ENCODE measurements around the gene TMEM248.

Gene TMEM248

GRCh38 chr7:66937940-66938339 is 16.9 kb downstream of the TMEM248 start:
- no peak overlapping the region for H3K27ac ChIP-seq
- TF ChIP-seq, protein P1, sequence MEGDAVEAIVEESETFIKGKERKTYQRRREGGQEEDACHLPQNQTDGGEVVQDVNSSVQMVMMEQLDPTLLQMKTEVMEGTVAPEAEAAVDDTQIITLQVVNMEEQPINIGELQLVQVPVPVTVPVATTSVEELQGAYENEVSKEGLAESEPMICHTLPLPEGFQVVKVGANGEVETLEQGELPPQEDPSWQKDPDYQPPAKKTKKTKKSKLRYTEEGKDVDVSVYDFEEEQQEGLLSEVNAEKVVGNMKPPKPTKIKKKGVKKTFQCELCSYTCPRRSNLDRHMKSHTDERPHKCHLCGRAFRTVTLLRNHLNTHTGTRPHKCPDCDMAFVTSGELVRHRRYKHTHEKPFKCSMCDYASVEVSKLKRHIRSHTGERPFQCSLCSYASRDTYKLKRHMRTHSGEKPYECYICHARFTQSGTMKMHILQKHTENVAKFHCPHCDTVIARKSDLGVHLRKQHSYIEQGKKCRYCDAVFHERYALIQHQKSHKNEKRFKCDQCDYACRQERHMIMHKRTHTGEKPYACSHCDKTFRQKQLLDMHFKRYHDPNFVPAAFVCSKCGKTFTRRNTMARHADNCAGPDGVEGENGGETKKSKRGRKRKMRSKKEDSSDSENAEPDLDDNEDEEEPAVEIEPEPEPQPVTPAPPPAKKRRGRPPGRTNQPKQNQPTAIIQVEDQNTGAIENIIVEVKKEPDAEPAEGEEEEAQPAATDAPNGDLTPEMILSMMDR (conservative IDR thresholded peaks at IDR 0.05) = no peak
- no peak for TF ChIP-seq ZFX (IDR thresholded peaks at IDR 0.05)

GRCh38 chr7:66939325-66939724 is 18.3 kb downstream of the TMEM248 start:
- TF ChIP-seq ZFX (IDR thresholded peaks at IDR 0.05) = no peak
- TF ChIP-seq, protein P1 (conservative IDR thresholded peaks at IDR 0.05) = no peak
- H3K27ac ChIP-seq = no peak overlapping the region

DNA sequence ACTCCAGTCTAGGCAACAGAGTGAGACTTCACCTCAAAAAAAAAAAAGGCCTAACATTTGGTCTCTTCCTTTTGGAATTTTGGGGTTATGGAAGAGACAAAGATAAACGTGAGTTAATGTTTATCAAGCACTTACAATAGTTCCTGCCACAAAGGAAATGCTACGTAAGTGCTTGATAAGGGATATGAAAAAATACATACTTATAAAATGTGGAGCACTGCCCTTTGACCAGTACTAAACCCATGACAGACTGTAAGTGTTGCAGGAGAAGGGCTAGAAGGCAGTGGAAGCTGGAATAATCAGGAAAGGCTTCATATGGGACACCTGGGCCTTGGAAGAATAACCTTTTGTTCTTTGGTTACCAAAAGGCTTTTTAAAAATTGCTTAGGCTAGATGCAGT is 25.5 kb downstream of the TMEM248 start:
- TF ChIP-seq, protein P1 (conservative IDR thresholded peaks at IDR 0.05) = no peak
- no peak for TF ChIP-seq ZFX (IDR thresholded peaks at IDR 0.05)
- H3K27ac ChIP-seq = no peak overlapping the region

DNA sequence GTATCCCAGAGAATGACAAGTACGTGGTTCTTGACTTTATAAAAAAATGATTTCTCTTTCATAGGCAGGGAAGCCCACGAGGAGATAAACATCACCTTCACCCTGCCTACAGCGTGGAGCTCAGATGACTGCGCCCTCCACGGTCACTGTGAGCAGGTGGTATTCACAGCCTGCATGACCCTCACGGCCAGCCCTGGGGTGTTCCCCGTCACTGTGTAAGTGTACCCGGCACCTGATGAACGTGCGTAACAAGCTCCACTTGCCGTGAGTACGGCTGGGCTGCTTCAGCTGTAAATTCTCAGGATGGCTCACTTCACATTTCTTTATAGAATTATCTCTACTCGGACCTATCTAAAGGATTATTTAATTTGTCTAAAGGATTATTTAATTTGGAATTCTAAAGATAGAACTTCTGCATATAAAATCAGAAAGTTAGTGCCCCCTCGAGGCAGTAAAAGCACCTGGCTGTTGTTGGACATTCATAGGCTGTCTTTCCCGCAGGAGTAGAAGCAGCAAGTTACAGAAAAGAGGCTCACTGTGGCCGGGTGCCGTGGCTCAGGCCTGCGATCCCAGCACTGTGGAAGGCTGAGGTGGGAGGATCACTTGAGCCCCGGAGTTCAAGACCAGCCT is 27.6 kb downstream of the TMEM248 start:
- TF ChIP-seq ZFX (IDR thresholded peaks at IDR 0.05) = no peak
- TF ChIP-seq, protein P1 (conservative IDR thresholded peaks at IDR 0.05) = no peak
- H3K27ac ChIP-seq = no peak overlapping the region

DNA sequence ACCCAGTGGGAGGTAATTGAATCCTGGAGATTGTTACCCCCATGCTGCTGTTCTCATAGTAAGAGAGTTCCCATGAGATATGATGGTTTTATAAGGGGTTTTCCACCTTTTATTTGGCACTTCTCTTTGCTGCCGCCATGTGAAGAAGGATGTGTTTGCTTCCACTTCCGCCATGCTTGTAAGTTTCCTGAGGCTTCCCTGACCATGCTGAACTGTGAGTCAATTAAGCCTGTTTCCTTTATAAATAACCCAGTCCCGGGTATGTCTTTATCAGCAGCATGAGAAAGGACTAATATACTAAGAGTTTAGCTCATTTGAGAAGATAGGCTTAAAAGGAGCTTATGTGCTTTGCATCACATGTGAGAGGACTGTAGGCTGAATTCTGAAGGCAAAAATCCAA is 29.3 kb downstream of the TMEM248 start:
- no peak overlapping the region for H3K27ac ChIP-seq
- TF ChIP-seq ZFX (IDR thresholded peaks at IDR 0.05) = no peak
- TF ChIP-seq, protein P1 (conservative IDR thresholded peaks at IDR 0.05) = no peak

DNA sequence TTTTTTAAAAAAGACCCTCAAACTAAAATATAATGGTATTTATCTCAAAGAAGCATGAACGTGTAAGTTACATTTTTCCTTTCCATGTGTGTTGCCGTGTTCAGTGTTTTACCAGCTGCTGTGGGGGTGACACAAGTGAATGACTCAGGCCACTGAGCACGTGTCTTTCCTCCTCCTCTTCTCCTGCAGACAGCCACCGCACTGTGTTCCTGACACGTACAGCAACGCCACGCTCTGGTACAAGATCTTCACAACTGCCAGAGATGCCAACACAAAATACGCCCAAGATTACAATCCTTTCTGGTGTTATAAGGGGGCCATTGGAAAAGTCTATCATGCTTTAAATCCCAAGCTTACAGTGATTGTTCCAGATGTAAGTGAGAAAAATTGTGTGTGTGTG is 29.7 kb downstream of the TMEM248 start:
- TF ChIP-seq ZFX (IDR thresholded peaks at IDR 0.05) = no peak
- TF ChIP-seq, protein P1 (conservative IDR thresholded peaks at IDR 0.05) = no peak

GRCh38 chr7:66952343-66953043 is 31.5 kb downstream of the TMEM248 start:
- TF ChIP-seq ZFX (IDR thresholded peaks at IDR 0.05) = no peak
- TF ChIP-seq, protein P1 (conservative IDR thresholded peaks at IDR 0.05) = no peak
- H3K27ac ChIP-seq = no peak overlapping the region

More for the DNA sequence above, 29.7 kb downstream of the TMEM248 start:
- no peak overlapping the region for H3K27ac ChIP-seq
